IMR-90 (cell line): ENCODE data around the gene SLC29A1. TPM values are rescaled to one million over a fixed set of nuclear protein-coding genes. Genes with fewer than 3 reads are reported as not detected.
"Not testable (repeated sequence)": the region's sequence is repeated elsewhere in the genome, so short reads cannot be mapped to it uniquely, and the experiment has no call there.

Experiments used
- ATAC-seq: fragments of 200-7000 bp; cut with Tn5 transposase; 2 replicates; pipeline ENCODE4 v1.9.1; 2020; ENCODE audit warnings: low read depth, mild to moderate bottlenecking, moderate library complexity
- BruUV-seq: library from RNA; stranded (reverse); fragments of 400-500 nt; replicated peaks from 2 replicates; lab custom pipeline; 2021; lab: Mats Ljungman, UMichigan
- CTCF ChIA-PET: fragments of 300-600 bp; formaldehyde crosslinking; extraction: SDS; loops from one replicate; lab custom pipeline; 2021; ENCODE audit warnings: antibody characterized with exemption; lab: Yijun Ruan, JAX
- POLR2A ChIA-PET: fragments of 300-600 bp; sonication (Branson Sonifier 250); formaldehyde crosslinking; loops from one replicate; lab custom pipeline; 2022; ENCODE audit warnings: antibody characterized with exemption; ENCODE audit not compliant: unreplicated experiment; lab: Charles Lee
- DNase-seq: peaks from one replicate; pipeline ENCODE4 v3.0.0; 2013
- H2AFZ ChIP-seq: replicated peaks from 2 replicates; pipeline ENCODE3; 2013; ENCODE audit warnings: low read length, mild to moderate bottlenecking; ENCODE audit not compliant: poor library complexity
- H2AK5ac ChIP-seq: 2 replicates; pipeline ENCODE4 v1.6.1; 2013; ENCODE audit warnings: low read depth, low read length, inconsistent platforms
- H2AK9ac ChIP-seq: replicated peaks from 2 replicates; pipeline ENCODE3; 2013; ENCODE audit warnings: mild to moderate bottlenecking, low read depth, low read length, moderate library complexity; ENCODE audit not compliant: poor library complexity
- H2BK120ac ChIP-seq: 2 replicates; pipeline ENCODE4 v1.6.1; 2013; ENCODE audit warnings: low read depth, low read length, inconsistent platforms
- H2BK15ac ChIP-seq: 3 replicates; pipeline ENCODE4 v1.6.1; 2013; ENCODE audit warnings: low read depth, low read length, inconsistent platforms
- H2BK20ac ChIP-seq: 2 replicates; pipeline ENCODE4 v1.6.1; 2013; ENCODE audit warnings: low read depth, mild to moderate bottlenecking, inconsistent platforms, low read length, moderate library complexity
- H2BK5ac ChIP-seq: 2 replicates; pipeline ENCODE4 v1.6.1; 2013; ENCODE audit warnings: mild to moderate bottlenecking, low read depth, low read length, inconsistent platforms; ENCODE audit not compliant: poor library complexity, severe bottlenecking
- H3K14ac ChIP-seq: replicated peaks from 2 replicates; pipeline ENCODE4 v1.6.1; 2013; ENCODE audit warnings: low read depth, low read length, inconsistent platforms
- H3K18ac ChIP-seq: 2 replicates; pipeline ENCODE4 v1.6.1; 2013; ENCODE audit warnings: low read depth, low read length, control low read depth
- H3K23ac ChIP-seq: 2 replicates; pipeline ENCODE4 v1.6.1; 2013; ENCODE audit warnings: low read depth, low read length, inconsistent platforms
- H3K27ac ChIP-seq: 2 replicates; pipeline ENCODE4 v1.5.1; 2013; ENCODE audit warnings: mild to moderate bottlenecking, control low read depth, low read length; ENCODE audit not compliant: insufficient read depth
- H3K27me3 ChIP-seq: 2 replicates; pipeline ENCODE4 v1.6.1; 2013; ENCODE audit warnings: low read length; ENCODE audit not compliant: control insufficient read depth, insufficient read depth
- H3K36me3 ChIP-seq: 2 replicates; pipeline ENCODE4 v1.6.1; 2013; ENCODE audit warnings: low read length, mixed read lengths; ENCODE audit not compliant: control insufficient read depth, insufficient read depth
- H3K4ac ChIP-seq: 2 replicates; pipeline ENCODE4 v1.6.1; 2013; ENCODE audit warnings: low read depth, low read length, inconsistent platforms
- H3K4me1 ChIP-seq: 2 replicates; pipeline ENCODE4 v1.6.1; 2013; ENCODE audit warnings: low read length, mixed read lengths; ENCODE audit not compliant: control insufficient read depth, insufficient read depth
- H3K4me2 ChIP-seq: 2 replicates; pipeline ENCODE4 v1.6.1; 2013; ENCODE audit warnings: low read depth, mild to moderate bottlenecking, control low read depth, low read length, moderate library complexity
- H3K4me3 ChIP-seq: 2 replicates; pipeline ENCODE4 v1.5.1; 2013; ENCODE audit warnings: low read depth, mild to moderate bottlenecking, control low read depth, low read length, moderate library complexity; ENCODE audit not compliant: insufficient read depth
- H3K56ac ChIP-seq: 2 replicates; pipeline ENCODE4 v1.6.1; 2013; ENCODE audit warnings: low read length, inconsistent platforms; ENCODE audit not compliant: insufficient read depth; ENCODE audit errors: extremely low read depth
- H3K79me1 ChIP-seq, 2 experiments: 2 replicates each; pipeline ENCODE4 v1.6.1; 2013; ENCODE audit warnings: low read length in 2 of 2, inconsistent platforms in 1 of 2, low read depth in 1 of 2
- H3K9ac ChIP-seq: 2 replicates; pipeline ENCODE4 v1.6.1; 2013; ENCODE audit warnings: low read depth, low read length, control low read depth
- H3K9me1 ChIP-seq: 2 replicates; pipeline ENCODE4 v1.6.1; 2013; ENCODE audit warnings: low read length, inconsistent platforms; ENCODE audit not compliant: insufficient read depth
- H3K9me3 ChIP-seq: 2 replicates; pipeline ENCODE4 v1.6.1; 2013; ENCODE audit warnings: low read length; ENCODE audit not compliant: control insufficient read depth, insufficient read depth
- H4K20me1 ChIP-seq: 2 replicates; pipeline ENCODE4 v1.6.1; 2013; ENCODE audit warnings: low read length, inconsistent platforms; ENCODE audit not compliant: insufficient read depth
- H4K5ac ChIP-seq: 2 replicates; pipeline ENCODE4 v1.6.1; 2013; ENCODE audit warnings: mild to moderate bottlenecking, low read depth, low read length, control low read depth
- H4K8ac ChIP-seq, 2 experiments: 2 replicates each; pipeline ENCODE4 v1.6.1; 2013; ENCODE audit warnings: low read depth in 2 of 2, low read length in 2 of 2, control low read depth in 1 of 2, inconsistent platforms in 1 of 2
- H4K91ac ChIP-seq: 2 replicates; pipeline ENCODE4 v1.6.1; 2013; ENCODE audit warnings: low read depth, low read length, inconsistent platforms; ENCODE audit not compliant: insufficient read depth
- BHLHE40 ChIP-seq: fragments of 150-350 bp; IDR thresholded peaks from 2 replicates; pipeline ENCODE4 v1.6.1; 2016; ENCODE audit warnings: mild to moderate bottlenecking, low read depth, low read length
- MAFK ChIP-seq: IDR thresholded peaks from 2 replicates; pipeline ENCODE4 v1.6.1; 2012; ENCODE audit warnings: low read depth, low read length, improper control_type of control experiment
- NFE2L2 ChIP-seq: fragments of 150-350 bp; IDR thresholded peaks from 2 replicates; pipeline ENCODE4 v1.6.1; 2016; ENCODE audit warnings: low read depth, mild to moderate bottlenecking, low read length
- RFX5 ChIP-seq: IDR thresholded peaks from 2 replicates; pipeline ENCODE4 v1.8.0; 2012; ENCODE audit warnings: low read depth, mild to moderate bottlenecking, low read length, moderate library complexity
- SMC3 ChIP-seq: fragments of 150-350 bp; IDR thresholded peaks from 2 replicates; pipeline ENCODE4 v1.6.1; 2016; ENCODE audit warnings: low read depth, mild to moderate bottlenecking, antibody characterized with exemption, low read length, moderate library complexity
- WGBS, 2 experiments: methylation state at CpG; one replicate each; pipeline versions ENCODE4 v1.1.5 to v1.1.7; 2013; ENCODE audit warnings: missing lambda C conversion rate in 2 of 2; ENCODE audit not compliant: insufficient read length in 1 of 2; ENCODE audit errors: extremely low coverage in 2 of 2; 5-methylcytosine and 5-hydroxymethylcytosine counted together
- dilution Hi-C: fragments of 300-500 bp; cut with HindIII; formaldehyde crosslinking; loops from one replicate; pipeline ENCODE4 v1.14.3; 2018; ENCODE audit warnings: low sequenced_read_pairs; ENCODE audit not compliant: unreplicated experiment
- in situ Hi-C: fragments of 300-500 bp; cut with MboI; formaldehyde crosslinking; loops from 3 replicates; pipeline ENCODE4 v1.14.3; 2019; ENCODE audit warnings: low sequenced_read_pairs, inconsistent platforms, mixed read lengths
- intact Hi-C: fragments of 100-400 bp; cut with micrococcal nuclease; formaldehyde crosslinking; loops from 2 replicates; pipeline ENCODE4 v1.10.0; 2022
- polyA plus RNA-seq, 3 experiments: library from polyadenylated mRNA; depleted of rRNA; stranded (reverse); fragments of >200 nt; gene quantifications; 2 replicates each; pipeline ENCODE4 v1.2.3, GENCODE V29; 2012; ENCODE audit warnings: low replicate concordance in 1 of 3
- total RNA-seq: library from RNA; depleted of rRNA; stranded (reverse); fragments of >200 nt; gene quantifications from 2 replicates; pipeline ENCODE4 v1.2.3, GENCODE V29; 2012

The SLC29A1 gene
- total and polyA plus RNA-seq, 2 of the 4 experiments (the other 2 are of a cell fraction): 4.1 to 22.1 TPM

DNA sequence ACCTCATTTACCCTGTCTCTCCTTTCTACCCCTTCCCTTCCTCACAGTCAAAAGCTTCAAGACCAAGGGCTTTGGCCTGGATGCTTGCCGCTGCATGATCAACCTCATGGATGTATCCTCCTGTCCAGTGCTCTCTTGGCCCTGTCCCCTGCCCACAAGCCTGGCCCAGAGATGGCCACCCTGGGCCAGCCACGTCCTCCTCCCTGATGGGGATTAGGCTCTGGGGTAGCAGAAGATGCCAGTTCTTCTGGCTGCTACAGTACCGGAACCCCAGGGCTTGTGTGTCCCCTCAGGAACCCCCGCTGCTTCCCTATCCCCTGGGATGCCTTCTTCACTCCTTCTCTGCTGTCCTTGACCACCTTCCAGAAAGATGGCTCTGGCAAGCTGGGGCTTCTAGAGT lies 42.5 kb upstream of the SLC29A1 start:
- Histone ChIP-seq H4K8ac (no peak overlapping the region), H3K4me2 (no peak overlapping the region), H3K18ac (no peak overlapping the region), H3K14ac (no peak overlapping the region), H3K4ac (no peak overlapping the region), H3K56ac (no peak overlapping the region), H3K9me3 (no peaks in the 10 kb centered on the region), H3K79me1 (no peaks in the 10 kb centered on the region), H3K4me1 (no peaks in the 10 kb centered on the region), H2AK5ac (0 out of 2 replicates have a peak overlapping the region, but pooled peaks have one; percentile 16), H2BK20ac (no peak overlapping the region), H2BK120ac (no peak overlapping the region), H3K4me3 (no peak overlapping the region), H2AK9ac (peak overlapping the region; percentile 15), H2BK15ac (no peak overlapping the region), H3K9me1 (0 out of 2 replicates have a peak, but pooled peaks cover 9% of the 10 kb centered on the region), H3K27me3 (peaks cover 17% of the 10 kb centered on the region), H4K5ac (no peak overlapping the region), H3K36me3 (no peaks in the 10 kb centered on the region), H4K20me1 (no peaks in the 10 kb centered on the region; the same call in 1 of the 2 replicates), H3K23ac (no peak overlapping the region), H3K9ac (no peak overlapping the region), H4K91ac (no peak overlapping the region), H2AFZ (no peak overlapping the region), H3K27ac (no peak overlapping the region), H2BK5ac (no peak overlapping the region)
- ChIA-PET CTCF (no interaction called here), POLR2A (no interaction called here)
- in situ Hi-C loops (no loop called here), intact Hi-C loops (no loop called here), dilution Hi-C loops (no loop called here)
- no peak for ATAC-seq
- DNase-seq: no peak
- no peak for TF ChIP-seq MAFK
- no peak for TF ChIP-seq RFX5
- TF ChIP-seq BHLHE40: no peak
- TF ChIP-seq SMC3: no peak
- TF ChIP-seq NFE2L2: no peak
- no TSS peak for BruUV-seq
- WGBS, 2 experiments: no CpG with 5 or more reads among the region's 4 CpGs

- POLR2A ChIA-PET: interaction anchor here (0.6 kb wide), 1 partner anchor 9 kb away, joined by 6 read pairs; no protein-coding TSS in a partner anchor
- H3K27me3 ChIP-seq: peaks cover 22% of the 10 kb centered on the region
- H3K9ac ChIP-seq, H3K4me1 ChIP-seq, intact Hi-C loops, H3K18ac ChIP-seq, DNase-seq, H2AFZ ChIP-seq, H4K5ac ChIP-seq, ATAC-seq, H3K9me3 ChIP-seq, H2AK5ac ChIP-seq, CTCF ChIA-PET, H3K4ac ChIP-seq, H3K4me3 ChIP-seq, H2BK120ac ChIP-seq, H4K20me1 ChIP-seq, dilution Hi-C loops, H3K9me1 ChIP-seq, H3K14ac ChIP-seq, H2BK15ac ChIP-seq, H4K8ac ChIP-seq, H2BK20ac ChIP-seq, H3K4me2 ChIP-seq, H3K23ac ChIP-seq, H3K79me1 ChIP-seq, in situ Hi-C loops, H2AK9ac ChIP-seq, BruUV-seq, H3K56ac ChIP-seq, H3K27ac ChIP-seq, H4K91ac ChIP-seq, H3K36me3 ChIP-seq: not testable (repeated sequence)
- H2BK5ac ChIP-seq: peak overlapping the region; percentile 85
These were observed 41.6 kb upstream of the SLC29A1 start for GRCh38 chr6:44181784-44182183.
